B cell (primary cell): Measurements from ENCODE around the gene ARID3C. TPM values are rescaled to one million over a fixed set of nuclear protein-coding genes. Genes with fewer than 3 reads are reported as not detected.
A peak's percentile ranks its signal among the peaks of the same experiment; 100 is the strongest.

Experiments
- ATAC-seq: fragments of 200-7000 bp; cut with Tn5 transposase; one replicate; pipeline ENCODE4 v1.10.0; 2021; ENCODE audit warnings: low read depth, mild to moderate bottlenecking, moderate number of reproducible peaks, moderate library complexity
- CTCF ChIA-PET: fragments of 350-600 bp; sonication (Branson Sonifier 250); formaldehyde crosslinking; loops from one replicate; lab custom pipeline; 2021; ENCODE audit warnings: antibody characterized with exemption, inconsistent platforms; lab: Charles Lee
- POLR2A ChIA-PET: fragments of 350-600 bp; sonication (Branson Sonifier 250); formaldehyde crosslinking; loops from one replicate; lab custom pipeline; 2021; ENCODE audit warnings: antibody characterized with exemption; lab: Charles Lee
- DNase-seq: peaks from one replicate; pipeline ENCODE4 v3.0.0; 2013
- H2AFZ ChIP-seq: 2 replicates; pipeline ENCODE4 v1.6.1; 2012; ENCODE audit warnings: mild to moderate bottlenecking, low read depth, low read length; ENCODE audit not compliant: insufficient read depth, poor library complexity, severe bottlenecking
- H3K27ac ChIP-seq, 2 donors: 1 replicate in 1 of 2; 2 replicates in 1 of 2; pipeline ENCODE4 v1.5.1; 2012 to 2013; ENCODE audit warnings: low read length in 2 of 2, mild to moderate bottlenecking in 2 of 2, moderate library complexity in 1 of 2
- H3K27me3 ChIP-seq, 4 experiments: fragments of 200-600 bp in 1 of 4; sonication (generic) in 1 of 4; replicated peaks in 1 of 4; 1 replicate in 2 of 4; 2 replicates in 2 of 4; pipeline versions ENCODE4 v1.6.1 to v1.7.0; 2013 to 2016; ENCODE audit warnings: low read length in 3 of 4, mild to moderate bottlenecking in 2 of 4, mixed read lengths in 1 of 4, moderate library complexity in 1 of 4; ENCODE audit not compliant: insufficient read depth in 4 of 4, control insufficient read depth in 3 of 4; ENCODE audit errors: control extremely low read depth in 1 of 4
- H3K36me3 ChIP-seq, 2 experiments: replicated peaks in 1 of 2; 1 replicate in 1 of 2; 2 replicates in 1 of 2; pipeline versions ENCODE4 v1.6.1 to v1.7.1; 2013; ENCODE audit warnings: low read length in 1 of 2; ENCODE audit not compliant: insufficient read depth in 2 of 2, control insufficient read depth in 1 of 2; ENCODE audit errors: control extremely low read depth in 1 of 2, extremely low read depth in 1 of 2
- H3K4me1 ChIP-seq, 2 donors: fragments of 200-600 bp in 1 of 2; sonication (generic) in 1 of 2; 1 replicate in 1 of 2; 2 replicates in 1 of 2; pipeline versions ENCODE4 v1.5.1 to v1.6.1; 2013 to 2017; ENCODE audit warnings: low read length in 2 of 2; ENCODE audit not compliant: control insufficient read depth in 2 of 2, insufficient read depth in 2 of 2
- H3K4me2 ChIP-seq: replicated peaks from 2 replicates; pipeline ENCODE3; 2012; ENCODE audit warnings: mild to moderate bottlenecking, low read depth, low read length; ENCODE audit not compliant: poor library complexity, severe bottlenecking
- H3K4me3 ChIP-seq, 5 experiments: fragments of 200-600 bp in 1 of 5; sonication (generic) in 1 of 5; 1 replicate in 3 of 5; 2 replicates in 2 of 5; pipeline versions ENCODE4 v1.5.1 to v1.7.0; 2011 to 2016; ENCODE audit warnings: low read length in 4 of 5, mild to moderate bottlenecking in 4 of 5, low read depth in 2 of 5, control low read depth in 1 of 5, moderate library complexity in 1 of 5; ENCODE audit not compliant: insufficient read depth in 1 of 5; ENCODE audit errors: control extremely low read depth in 1 of 5, extremely low read depth in 1 of 5
- H3K79me2 ChIP-seq: fragments of 200-600 bp; sonication (generic); one replicate; pipeline ENCODE4 v1.6.0; 2016; ENCODE audit warnings: low read length; ENCODE audit not compliant: control insufficient read depth, insufficient read depth
- H3K9ac ChIP-seq: fragments of 200-600 bp; sonication (generic); 2 replicates; pipeline ENCODE4 v1.6.1; 2017; ENCODE audit warnings: mild to moderate bottlenecking, low read length, moderate library complexity
- H3K9me3 ChIP-seq, 3 donors: one replicate each; pipeline versions ENCODE4 v1.6.1 to v1.7.1; 2013; ENCODE audit warnings: low read length in 2 of 3; ENCODE audit not compliant: control insufficient read depth in 2 of 3, insufficient read depth in 1 of 3; ENCODE audit errors: control extremely low read depth in 1 of 3
- H4K20me1 ChIP-seq: 2 replicates; pipeline ENCODE4 v1.6.0; 2012; ENCODE audit warnings: mild to moderate bottlenecking, low read length; ENCODE audit not compliant: insufficient read depth, control insufficient read depth, poor library complexity, severe bottlenecking
- H3K27ac Mint-ChIP-seq: one replicate; pipeline ENCODE4 v1.8.0; 2021; ENCODE audit warnings: mixed read lengths
- H3K27me3 Mint-ChIP-seq: one replicate; pipeline ENCODE4 v1.8.0; 2021; ENCODE audit warnings: mixed read lengths
- H3K4me1 Mint-ChIP-seq: one replicate; pipeline ENCODE4 v1.8.0; 2021; ENCODE audit warnings: mixed read lengths
- H3K4me3 Mint-ChIP-seq: one replicate; pipeline ENCODE4 v1.8.0; 2021; ENCODE audit warnings: mixed read lengths
- H3K9me3 Mint-ChIP-seq: one replicate; pipeline ENCODE4 v1.8.0; 2022; ENCODE audit warnings: mixed read lengths; ENCODE audit not compliant: insufficient read depth
- CTCF ChIP-seq: fragments of 200-600 bp; IDR thresholded peaks from one replicate; pipeline ENCODE4 v1.8.0; 2022; ENCODE audit warnings: antibody characterized with exemption, mild to moderate bottlenecking
- EZH2 ChIP-seq: IDR thresholded peaks from 2 replicates; pipeline ENCODE4 v1.6.1; 2012; ENCODE audit warnings: borderline replicate concordance, low read depth, mild to moderate bottlenecking, moderate library complexity, low read length; ENCODE audit not compliant: insufficient read depth, poor library complexity, severe bottlenecking
- WGBS: methylation state at CpG from one replicate; pipeline ENCODE4 v1.1.5; 2013; ENCODE audit warnings: missing lambda C conversion rate; ENCODE audit not compliant: insufficient coverage; 5-methylcytosine and 5-hydroxymethylcytosine counted together
- intact Hi-C: fragments of 100-400 bp; cut with micrococcal nuclease; formaldehyde crosslinking; loops from one replicate; pipeline ENCODE4 v1.10.0; 2022
- polyA plus RNA-seq: library from polyadenylated mRNA; depleted of rRNA; stranded (reverse); fragments of >200 nt; gene quantifications from 2 replicates; pipeline ENCODE4 v1.2.3, GENCODE V29; 2012
- total RNA-seq, 2 donors: library from RNA; stranded (reverse); fragments of 120-200 nt in 1 of 2; gene quantifications; 1 replicate in 1 of 2; 2 replicates in 1 of 2; pipeline versions ENCODE4 v1.2.3 to v1.2.4, GENCODE V29; 2013 to 2022

ARID3C gene
- total and polyA plus RNA-seq, 2 donors (not counting 1 experiment from before 2014, with no cell fraction given), result not detected

GRCh38 chr9:34603610-34604231 is 25.1 kb downstream of the ARID3C start:
- Histone ChIP-seq H3K79me2 (no peaks in the 10 kb centered on the region), H3K27ac (no peak overlapping the region), H3K9me3 (no peaks in the 10 kb centered on the region), H3K36me3 (no peaks in the 10 kb centered on the region), H2AFZ (no peak overlapping the region), H3K4me1 (no peaks in the 10 kb centered on the region), H3K4me3 (no peak overlapping the region), H3K4me2 (no peak overlapping the region), H3K27me3 (peaks cover 0 to 10% (median 0%) of the 10 kb centered on the region in 4 experiments), H4K20me1 (no peaks in the 10 kb centered on the region), H3K9ac (no peak overlapping the region)
- DNase-seq (peak; percentile 82), ATAC-seq (peak; percentile 94)
- ChIA-PET POLR2A (no interaction called here), CTCF (interaction anchor here (0.5 to 5.5 kb wide), 29 partner anchors 8 to 419 kb away, joined by 3 to 75 read pairs (median 4); partner anchors contain the start of genes DCTN3, GALT, MYORG and RPP25L)
- Mint-ChIP-seq H3K9me3 (no peaks in the 10 kb centered on the region), H3K27me3 (peaks cover 13% of the 10 kb centered on the region), H3K4me1 (no peaks in the 10 kb centered on the region), H3K27ac (no peak overlapping the region), H3K4me3 (no peak overlapping the region)
- 59% methylated on average over 3 of the region's 4 CpGs for WGBS
- TF ChIP-seq CTCF (peak; percentile 91), EZH2 (no peak)
- intact Hi-C loops, result no loop called here

GRCh38 chr9:34601937-34602573 is 26.8 kb downstream of the ARID3C start:
- no peaks in the 10 kb centered on the region for H3K4me1 ChIP-seq
- H4K20me1 ChIP-seq, result no peaks in the 10 kb centered on the region
- peaks cover 23% of the 10 kb centered on the region for H3K27me3 Mint-ChIP-seq
- ChIA-PET POLR2A (no interaction called here), CTCF (interaction anchor here (0.7 to 5.5 kb wide), 5 partner anchors 10 to 198 kb away, joined by 3 to 75 read pairs (median 3); partner anchors contain the start of genes GALT, RPP25L and SIGMAR1)
- H3K4me1 Mint-ChIP-seq, result no peaks in the 10 kb centered on the region
- H2AFZ ChIP-seq, result no peak overlapping the region
- TF ChIP-seq EZH2 (no peak), CTCF (no peak)
- no peak overlapping the region for H3K4me3 ChIP-seq
- no peak overlapping the region for H3K4me3 Mint-ChIP-seq
- no peak for ATAC-seq
- no peaks in the 10 kb centered on the region for H3K79me2 ChIP-seq
- intact Hi-C loops, result no loop called here
- no peaks in the 10 kb centered on the region for H3K9me3 Mint-ChIP-seq
- no peak for DNase-seq
- peaks cover 0 to 11% (median under 1%) of the 10 kb centered on the region in 4 experiments for H3K27me3 ChIP-seq
- WGBS, result 89% methylated on average over 3 of the region's 6 CpGs
- no peaks in the 10 kb centered on the region for H3K9me3 ChIP-seq
- no peak overlapping the region for H3K9ac ChIP-seq
- no peak overlapping the region for H3K4me2 ChIP-seq
- no peak overlapping the region for H3K27ac ChIP-seq
- H3K36me3 ChIP-seq, result no peaks in the 10 kb centered on the region
- H3K27ac Mint-ChIP-seq, result no peak overlapping the region
